ENCODE data around the gene IQGAP2. TPM values are rescaled to one million over a fixed set of nuclear protein-coding genes. Genes with fewer than 3 reads are reported as not detected.

The IQGAP2 gene
- total and polyA plus RNA-seq, 2 of the 8 experiments (the other 6 are each of a cell fraction or from before 2014, with no cell fraction given), result 19.7 to 66.0 TPM

DNA sequence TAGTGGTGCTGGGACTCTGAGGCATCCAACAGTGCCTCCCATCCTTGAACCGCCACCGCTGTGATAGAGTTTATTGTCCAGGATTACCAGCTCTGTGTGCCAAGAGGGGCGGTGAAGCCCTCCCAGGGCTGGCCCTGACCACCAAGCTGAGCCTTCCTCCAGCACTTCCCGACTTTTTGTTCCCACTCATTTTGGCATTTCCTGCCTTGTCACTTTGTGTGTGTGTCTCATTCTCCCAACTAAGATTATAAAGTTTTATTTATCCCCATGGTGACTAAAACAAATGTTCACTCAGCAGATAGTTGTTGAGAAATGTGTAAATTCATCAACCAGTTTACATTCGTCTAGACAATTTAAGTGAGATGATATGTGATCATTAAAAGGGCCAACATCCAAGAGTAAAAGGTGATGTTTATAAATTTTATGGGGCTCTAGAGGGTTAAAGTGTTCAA, 315.3 kb downstream of the IQGAP2 start:
- H3K36me3 ChIP-seq (ENCODE audit: control insufficient read depth in 2 of 4, insufficient read depth in 4 of 4, low read length in 3 of 4), result no peaks in the 10 kb centered on the region
- peaks cover 4 to 6% of the 10 kb centered on the region in 2 experiments for H4K20me1 ChIP-seq (replicated peaks in 1 of 2; ENCODE audit: control insufficient read depth in 1 of 2, insufficient read depth in 2 of 2, low read length in 2 of 2)
- ChIA-PET CTCF (ENCODE audit: partially characterized antibody) (interaction anchor here (1.1 to 3.3 kb wide), 4 partner anchors 29 to 100 kb away, joined by 3 to 24 read pairs (median 6); partner anchors contain the start of gene F2RL1), POLR2A (ENCODE audit: partially characterized antibody) (no interaction called here)
- H2BK12ac ChIP-seq (ENCODE audit: low read depth, low read length), result no peak overlapping the region
- peaks cover 6 to 46% of the 10 kb centered on the region in 2 experiments for H3K79me2 ChIP-seq (ENCODE audit: control insufficient read depth in 1 of 2, insufficient read depth in 2 of 2, low read length in 2 of 2)
- H2BK15ac ChIP-seq (ENCODE audit: low read length), result no peak overlapping the region
- DNase-seq (ENCODE audit: low read depth in 1 of 2, low spot score in 2 of 2) (no peak), FAIRE-seq (no peak)
- no peak overlapping the region for H2AFZ ChIP-seq (ENCODE audit: low read length)
- no peak overlapping the region for H3K4me3 ChIP-seq (ENCODE audit: extremely low read depth in 1 of 4, insufficient read depth in 2 of 4, low read depth in 3 of 4, low read length in 4 of 4)
- H4K8ac ChIP-seq (ENCODE audit: extremely low read depth, insufficient read depth, low read length), result no peak overlapping the region
- peaks cover 0 to 2% (median 0%) of the 10 kb centered on the region in 4 experiments; a peak in 2 of 7 replicates for H3K4me1 ChIP-seq (replicated peaks in 1 of 4; ENCODE audit: control insufficient read depth in 3 of 4, insufficient read depth in 4 of 4, low read length in 3 of 4)
- peaks cover 8% of the 10 kb centered on the region; the same call in 1 of the 2 replicates for H3K79me1 ChIP-seq (ENCODE audit: low read depth, low read length)
- no peak for TF ChIP-seq POLR2AphosphoS5 (IDR thresholded peaks at IDR 0.05; ENCODE audit: low read depth, low read length)
- TF ChIP-seq EZH2 (IDR thresholded peaks at IDR 0.05; ENCODE audit: low read depth, low read length, severe bottlenecking), result no peak
- H3K18ac ChIP-seq (ENCODE audit: extremely low read depth, low read length), result no peak overlapping the region
- no peak overlapping the region for H3K23ac ChIP-seq (ENCODE audit: insufficient read length)
- no peak overlapping the region for H4K91ac ChIP-seq (replicated peaks; ENCODE audit: insufficient read length, low read length)
- H3K4ac ChIP-seq (replicated peaks; ENCODE audit: insufficient read length, low read depth, low read length), result no peak overlapping the region
- WGBS, 2 experiments (ENCODE audit: extremely low coverage in 1 of 2, insufficient coverage in 1 of 2, insufficient read length in 1 of 2, insufficient replicate concordance in 2 of 2, low coverage in 1 of 2, low lambda C conversion rate in 2 of 2, missing lambda C conversion rate in 1 of 2), result 96% methylated on average over 5 of the region's 5 CpGs; no CpG with 5 or more reads in 1 of the 2 experiments
- no peaks in the 10 kb centered on the region for H3K9me3 ChIP-seq (ENCODE audit: insufficient read depth in 2 of 2, low read depth in 1 of 2, low read length in 1 of 2)
- H3K4me2 ChIP-seq (ENCODE audit: insufficient read depth in 1 of 2, low read depth in 2 of 2, low read length in 2 of 2), result no peak overlapping the region; a peak in 1 of 4 replicates
- no peak overlapping the region for H2AK5ac ChIP-seq (ENCODE audit: low read depth, low read length)
- H3K23me2 ChIP-seq (ENCODE audit: low read depth, low read length), result peaks cover 13% of the 10 kb centered on the region; the same call in 1 of the 2 replicates
- H2BK20ac ChIP-seq (ENCODE audit: low read length), result no peak overlapping the region
- H3K27ac ChIP-seq (ENCODE audit: low read depth, low read length), result no peak overlapping the region
- H2BK120ac ChIP-seq (replicated peaks; ENCODE audit: low read depth, low read length), result no peak overlapping the region
- H3K56ac ChIP-seq (replicated peaks; ENCODE audit: insufficient read length, low read depth, low read length), result no peak overlapping the region
- H3K27me3 ChIP-seq (replicated peaks in 1 of 4; ENCODE audit: control insufficient read depth in 3 of 4, extremely low read depth in 1 of 4, insufficient read depth in 3 of 4, low read length in 3 of 4), result peaks cover 5 to 19% (median 14%) of the 10 kb centered on the region in 4 experiments
- H3K9ac ChIP-seq (replicated peaks in 1 of 4; ENCODE audit: extremely low read depth in 1 of 4, low read depth in 3 of 4, low read length in 3 of 4), result no peak overlapping the region
- H4K5ac ChIP-seq (ENCODE audit: insufficient read length, low read depth, low read length), result no peak overlapping the region
- no peak overlapping the region for H2BK5ac ChIP-seq (ENCODE audit: low read depth, low read length)
- no peak overlapping the region for H3K14ac ChIP-seq (ENCODE audit: insufficient read length)

All from H1 (cell line).